PC-9 (cell line): ENCODE results near the gene IL1R1. TPM values are rescaled to one million over a fixed set of nuclear protein-coding genes. Genes with fewer than 3 reads are reported as not detected.

ENCODE experiments used
- BruUV-seq: library from RNA; stranded (reverse); fragments of 400-500 nt; replicated peaks from 2 replicates; lab custom pipeline; 2021; lab: Mats Ljungman, UMichigan
- CTCF ChIA-PET: fragments of 300-600 bp; sonication (Branson Sonifier 250); formaldehyde crosslinking; loops from one replicate; lab custom pipeline; 2022; ENCODE audit warnings: antibody characterized with exemption; lab: Charles Lee
- POLR2A ChIA-PET: fragments of 300-600 bp; sonication (Branson Sonifier 250); formaldehyde crosslinking; loops from one replicate; lab custom pipeline; 2022; ENCODE audit warnings: antibody characterized with exemption; ENCODE audit not compliant: unreplicated experiment; lab: Charles Lee
- DNase-seq, 2 experiments: peaks; one replicate each; pipeline versions ENCODE4 v3.0.0 to v3.0.0-alpha.2; 2015 to 2022; ENCODE audit warnings: mixed read lengths in 1 of 2
- H2AFZ ChIP-seq: fragments of 200-600 bp; sonication (generic); 2 replicates; pipeline ENCODE4 v1.8.1; 2017; ENCODE audit warnings: antibody characterized with exemption
- H3F3A ChIP-seq: fragments of 200-600 bp; sonication (generic); 2 replicates; pipeline ENCODE4 v1.8.1; 2017; ENCODE audit warnings: antibody characterized with exemption, mild to moderate bottlenecking, low read depth; ENCODE audit not compliant: insufficient read depth
- H3K27ac ChIP-seq: fragments of 200-600 bp; sonication (generic); 2 replicates; pipeline ENCODE4 v1.6.1; 2016; ENCODE audit warnings: mixed run types
- H3K27me3 ChIP-seq: fragments of 200-600 bp; sonication (generic); 2 replicates; pipeline ENCODE4 v1.6.1; 2016; ENCODE audit warnings: low read depth, mixed run types; ENCODE audit not compliant: insufficient read depth
- H3K36me3 ChIP-seq: fragments of 200-600 bp; sonication (generic); 2 replicates; pipeline ENCODE4 v1.6.1; 2016; ENCODE audit warnings: low read depth, mixed run types
- H3K4me1 ChIP-seq: fragments of 200-600 bp; sonication (generic); replicated peaks from 2 replicates; pipeline ENCODE4 v1.6.1; 2016; ENCODE audit warnings: mixed run types; ENCODE audit not compliant: insufficient read depth
- H3K4me2 ChIP-seq: fragments of 200-600 bp; sonication (generic); 2 replicates; pipeline ENCODE4 v1.6.1; 2017; ENCODE audit warnings: mixed run types
- H3K4me3 ChIP-seq: fragments of 200-600 bp; sonication (generic); 2 replicates; pipeline ENCODE4 v1.6.1; 2016; ENCODE audit warnings: mixed run types
- H3K79me2 ChIP-seq: fragments of 200-600 bp; sonication (generic); 2 replicates; pipeline ENCODE4 v1.6.1; 2017; ENCODE audit warnings: low read depth, mixed run types
- H3K9me2 ChIP-seq: fragments of 200-600 bp; sonication (generic); 2 replicates; pipeline ENCODE4 v1.8.1; 2017; ENCODE audit warnings: mild to moderate bottlenecking; ENCODE audit not compliant: insufficient read depth
- H3K9me3 ChIP-seq: fragments of 200-600 bp; sonication (generic); 2 replicates; pipeline ENCODE4 v1.8.1; 2016; ENCODE audit warnings: low read depth; ENCODE audit not compliant: insufficient read depth
- H4K20me1 ChIP-seq: fragments of 200-600 bp; sonication (generic); 2 replicates; pipeline ENCODE4 v1.8.1; 2017; ENCODE audit not compliant: insufficient read depth
- CTCF ChIP-seq: fragments of 200-600 bp; sonication (generic); conservative IDR thresholded peaks from 2 replicates; pipeline ENCODE4 v1.6.1; 2017; ENCODE audit warnings: mixed run types, antibody characterized with exemption, mild to moderate bottlenecking, moderate library complexity
- EZH2 ChIP-seq: fragments of 200-600 bp; sonication (generic); IDR thresholded peaks from 2 replicates; pipeline ENCODE4 v1.8.0; 2017; ENCODE audit warnings: antibody characterized with exemption, low read depth
- intact Hi-C: fragments of 100-400 bp; cut with micrococcal nuclease; formaldehyde crosslinking; loops from one replicate; pipeline ENCODE4 v1.10.0; 2022; ENCODE audit not compliant: unreplicated experiment
- total RNA-seq: library from RNA; stranded (reverse); gene quantifications from 2 replicates; pipeline ENCODE4 v1.2.3, GENCODE V29; 2021

The IL1R1 gene
- total RNA-seq, 1 experiment from 2014 or later, result 6.5 TPM

GRCh38 chr2:102177814-102178478 is 35.4 kb downstream of the IL1R1 start:
- DNase-seq, result no peak
- Histone ChIP-seq H4K20me1 (no peaks in the 10 kb centered on the region), H3K36me3 (no peaks in the 10 kb centered on the region), H2AFZ (no peak overlapping the region), H3K79me2 (no peaks in the 10 kb centered on the region), H3K9me2 (no peaks in the 10 kb centered on the region), H3K4me2 (no peak overlapping the region), H3K9me3 (no peaks in the 10 kb centered on the region), H3K4me1 (peaks cover 6% of the 10 kb centered on the region), H3K4me3 (no peak overlapping the region), H3F3A (no peaks in the 10 kb centered on the region), H3K27me3 (no peaks in the 10 kb centered on the region), H3K27ac (no peak overlapping the region)
- ChIA-PET CTCF (no interaction called here), POLR2A (no interaction called here)
- no TSS peak for BruUV-seq
- no peak for TF ChIP-seq CTCF
- intact Hi-C loops, result no loop called here

- H3F3A ChIP-seq, result no peaks in the 10 kb centered on the region
- no peak overlapping the region for H3K27ac ChIP-seq
- no peaks in the 10 kb centered on the region for H3K9me2 ChIP-seq
- H3K9me3 ChIP-seq, result no peaks in the 10 kb centered on the region
- intact Hi-C loops, result no loop called here
- H3K4me3 ChIP-seq, result no peak overlapping the region
- ChIA-PET CTCF (no interaction called here), POLR2A (no interaction called here)
- no peaks in the 10 kb centered on the region for H3K36me3 ChIP-seq
- no peaks in the 10 kb centered on the region for H4K20me1 ChIP-seq
- no peaks in the 10 kb centered on the region for H3K27me3 ChIP-seq
- H3K79me2 ChIP-seq, result no peaks in the 10 kb centered on the region
- no peak overlapping the region for H3K4me2 ChIP-seq
- no TSS peak for BruUV-seq
- H2AFZ ChIP-seq, result no peak overlapping the region
- DNase-seq, result no peak
- TF ChIP-seq EZH2, result no peak
- TF ChIP-seq CTCF, result no peak
- H3K4me1 ChIP-seq, result peaks cover 6% of the 10 kb centered on the region
Measured at GRCh38 chr2:102179061-102179460, 36.5 kb downstream of the IL1R1 start.

GRCh38 chr2:102179788-102180686 is 37.5 kb downstream of the IL1R1 start:
- no peak for DNase-seq
- Histone ChIP-seq H3K79me2 (no peaks in the 10 kb centered on the region), H3K4me2 (no peak overlapping the region), H4K20me1 (no peaks in the 10 kb centered on the region), H3K9me2 (no peaks in the 10 kb centered on the region), H3K36me3 (no peaks in the 10 kb centered on the region), H3K9me3 (no peaks in the 10 kb centered on the region), H2AFZ (no peak overlapping the region), H3K27ac (no peak overlapping the region), H3F3A (no peaks in the 10 kb centered on the region), H3K27me3 (no peaks in the 10 kb centered on the region), H3K4me3 (no peak overlapping the region), H3K4me1 (peaks cover 6% of the 10 kb centered on the region)
- intact Hi-C loops, result no loop called here
- ChIA-PET CTCF (no interaction called here), POLR2A (interaction anchor here (0.5 kb wide), 1 partner anchor 325 kb away, joined by 6 read pairs; no protein-coding TSS in a partner anchor)
- BruUV-seq, result no TSS peak
- TF ChIP-seq EZH2, result no peak
- no peak for TF ChIP-seq CTCF
